GM18505 (cell line): Measurements from ENCODE around the gene DLEC1.

Experiments used
- ATAC-seq: cut with Tn5 transposase; IDR thresholded peaks from one replicate; pipeline ENCODE4 v1.9.1; 2021; ENCODE audit not compliant: unreplicated experiment
- POLR2A ChIP-seq: IDR thresholded peaks from 4 replicates; pipeline ENCODE4 v1.6.1; 2011; ENCODE audit warnings: borderline replicate concordance; ENCODE audit not compliant: insufficient read depth, insufficient read length; ENCODE audit errors: extremely low read depth

Gene DLEC1

GRCh38 chr3:37995652-37996641 is 43.1 kb upstream of the DLEC1 start:
- no peak for TF ChIP-seq POLR2A

GRCh38 chr3:37996785-37997301 is 42.2 kb upstream of the DLEC1 start:
- no peak for TF ChIP-seq POLR2A
- peak; percentile 44 for ATAC-seq

More at GRCh38 chr3:37995652-37996641, 43.1 kb upstream of the DLEC1 start:
- ATAC-seq: no peak

- TF ChIP-seq POLR2A: no peak
- no peak for ATAC-seq
Measured at GRCh38 chr3:37997342-37997741, 41.7 kb upstream of the DLEC1 start.

- TF ChIP-seq POLR2A: no peak
- ATAC-seq: no peak
Measured at GRCh38 chr3:37997791-37998370, 41.1 kb upstream of the DLEC1 start.

GRCh38 chr3:37999836-38000235 is 39.2 kb upstream of the DLEC1 start:
- no peak for ATAC-seq
- TF ChIP-seq POLR2A: no peak

- ATAC-seq: no peak
- TF ChIP-seq POLR2A: no peak
Measured at GRCh38 chr3:38000242-38000916, 38.6 kb upstream of the DLEC1 start.

- no peak for ATAC-seq
- no peak for TF ChIP-seq POLR2A
Measured at GRCh38 chr3:38000965-38001455, 38.0 kb upstream of the DLEC1 start.

GRCh38 chr3:38001456-38002081 is 37.4 kb upstream of the DLEC1 start:
- no peak for ATAC-seq
- TF ChIP-seq POLR2A: no peak

- no peak for ATAC-seq
- no peak for TF ChIP-seq POLR2A
Measured at GRCh38 chr3:38002291-38002876, 36.6 kb upstream of the DLEC1 start.

- ATAC-seq: no peak
- TF ChIP-seq POLR2A: no peak
Measured at GRCh38 chr3:38002940-38003339, 36.1 kb upstream of the DLEC1 start.

- no peak for TF ChIP-seq POLR2A
- ATAC-seq: no peak
Measured at GRCh38 chr3:38003371-38003816, 35.6 kb upstream of the DLEC1 start.

- TF ChIP-seq POLR2A: no peak
- no peak for ATAC-seq
Measured at GRCh38 chr3:38003817-38004414, 35.1 kb upstream of the DLEC1 start.

- no peak for ATAC-seq
Measured at GRCh38 chr3:38004415-38005075, 34.5 kb upstream of the DLEC1 start.

More at GRCh38 chr3:38004415-38005075, 34.5 kb upstream of the DLEC1 start:
- TF ChIP-seq POLR2A: no peak
